GM10248 (cell line): ENCODE measurements around the gene FKBP1A.

Source experiments
- CTCF ChIA-PET: fragments of 300-600 bp; sonication (Branson Sonifier 250); formaldehyde crosslinking; extraction: SDS; loops from one replicate; lab custom pipeline; 2021; ENCODE audit warnings: antibody characterized with exemption; lab: Yijun Ruan, JAX
- POLR2A ChIA-PET: fragments of 350-650 bp; sonication (Branson Sonifier 250); formaldehyde crosslinking; extraction: SDS; loops from one replicate; lab custom pipeline; 2020; ENCODE audit warnings: antibody characterized with exemption; lab: Yijun Ruan, JAX
- DNase-seq: peaks from one replicate; pipeline ENCODE4 v3.0.0; 2012; ENCODE audit errors: extremely low spot score
- TF ChIP-seq, protein P1 (sequence below): IDR thresholded peaks from 2 replicates; pipeline ENCODE4 v1.5.1; 2012; ENCODE audit warnings: mild to moderate bottlenecking, low read depth; ENCODE audit errors: extremely low read depth, missing control alignments, control extremely low read depth

Gene FKBP1A

DNA sequence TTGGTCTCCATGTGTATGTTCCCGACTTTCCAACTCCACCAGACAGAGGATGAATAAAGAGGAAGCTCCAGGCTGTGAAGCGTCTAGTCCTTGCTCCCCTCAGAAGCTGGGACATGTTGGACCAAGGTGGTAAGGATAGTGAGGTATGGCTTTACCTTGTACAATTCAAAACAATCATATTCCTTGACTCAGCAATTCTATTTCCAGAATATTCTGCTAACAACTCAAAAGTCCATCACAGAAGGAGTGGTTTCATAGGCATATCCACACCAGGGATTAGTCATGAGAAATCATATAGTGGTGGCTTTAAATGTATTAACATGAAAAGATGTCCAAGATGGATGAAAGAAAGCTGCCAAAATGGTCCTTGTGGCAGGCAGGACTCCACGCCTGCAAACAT, 19.8 kb downstream of the FKBP1A start:
- TF ChIP-seq, protein P1, sequence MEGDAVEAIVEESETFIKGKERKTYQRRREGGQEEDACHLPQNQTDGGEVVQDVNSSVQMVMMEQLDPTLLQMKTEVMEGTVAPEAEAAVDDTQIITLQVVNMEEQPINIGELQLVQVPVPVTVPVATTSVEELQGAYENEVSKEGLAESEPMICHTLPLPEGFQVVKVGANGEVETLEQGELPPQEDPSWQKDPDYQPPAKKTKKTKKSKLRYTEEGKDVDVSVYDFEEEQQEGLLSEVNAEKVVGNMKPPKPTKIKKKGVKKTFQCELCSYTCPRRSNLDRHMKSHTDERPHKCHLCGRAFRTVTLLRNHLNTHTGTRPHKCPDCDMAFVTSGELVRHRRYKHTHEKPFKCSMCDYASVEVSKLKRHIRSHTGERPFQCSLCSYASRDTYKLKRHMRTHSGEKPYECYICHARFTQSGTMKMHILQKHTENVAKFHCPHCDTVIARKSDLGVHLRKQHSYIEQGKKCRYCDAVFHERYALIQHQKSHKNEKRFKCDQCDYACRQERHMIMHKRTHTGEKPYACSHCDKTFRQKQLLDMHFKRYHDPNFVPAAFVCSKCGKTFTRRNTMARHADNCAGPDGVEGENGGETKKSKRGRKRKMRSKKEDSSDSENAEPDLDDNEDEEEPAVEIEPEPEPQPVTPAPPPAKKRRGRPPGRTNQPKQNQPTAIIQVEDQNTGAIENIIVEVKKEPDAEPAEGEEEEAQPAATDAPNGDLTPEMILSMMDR = no peak
- ChIA-PET CTCF (interaction anchor here (1.4 kb wide), 1 partner anchor 20 kb away, joined by 3 read pairs; the partner anchor contains the start of gene FKBP1A), POLR2A (no interaction called here)
- no peak for DNase-seq

DNA sequence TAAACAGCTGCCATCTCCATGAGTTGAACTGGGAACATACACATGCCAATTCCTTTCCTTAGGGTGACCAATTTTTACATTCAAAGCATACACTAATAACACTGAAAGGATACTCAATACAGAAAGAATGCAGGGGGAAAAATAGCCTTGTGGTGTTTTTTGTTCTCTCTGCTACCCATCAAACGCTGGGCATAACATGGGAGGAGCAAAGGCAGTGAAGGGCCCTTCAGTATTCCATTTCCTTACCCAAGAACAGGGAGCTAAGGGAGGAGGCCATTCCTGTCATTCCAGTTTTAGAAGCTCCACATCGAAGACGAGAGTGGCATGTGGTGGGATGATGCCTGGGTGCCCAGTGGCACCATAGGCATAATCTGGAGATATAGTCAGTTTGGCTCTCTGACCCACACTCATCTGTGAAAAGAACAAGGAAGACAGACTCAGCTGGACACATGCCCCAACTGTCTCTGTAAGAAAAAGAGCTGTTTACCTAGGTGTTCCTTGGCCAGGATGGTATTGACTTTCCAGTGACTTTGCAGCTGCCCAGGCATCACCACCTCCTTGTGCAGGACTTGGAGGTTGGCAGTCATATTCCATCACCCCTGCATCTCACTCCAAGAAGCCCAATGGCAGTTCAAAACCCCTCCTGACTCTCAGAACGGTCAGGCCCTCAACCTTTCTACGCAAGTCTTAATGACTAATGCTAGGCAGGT, 20.9 kb downstream of the FKBP1A start:
- POLR2A ChIA-PET = no interaction called here
- no peak for DNase-seq
- TF ChIP-seq, protein P1 = no peak
- CTCF ChIA-PET = interaction anchor here (0.7 to 2.1 kb wide), 3 partner anchors 9 to 94 kb away, joined by 3 to 6 read pairs (median 3); partner anchors contain the start of gene NSFL1C

DNA sequence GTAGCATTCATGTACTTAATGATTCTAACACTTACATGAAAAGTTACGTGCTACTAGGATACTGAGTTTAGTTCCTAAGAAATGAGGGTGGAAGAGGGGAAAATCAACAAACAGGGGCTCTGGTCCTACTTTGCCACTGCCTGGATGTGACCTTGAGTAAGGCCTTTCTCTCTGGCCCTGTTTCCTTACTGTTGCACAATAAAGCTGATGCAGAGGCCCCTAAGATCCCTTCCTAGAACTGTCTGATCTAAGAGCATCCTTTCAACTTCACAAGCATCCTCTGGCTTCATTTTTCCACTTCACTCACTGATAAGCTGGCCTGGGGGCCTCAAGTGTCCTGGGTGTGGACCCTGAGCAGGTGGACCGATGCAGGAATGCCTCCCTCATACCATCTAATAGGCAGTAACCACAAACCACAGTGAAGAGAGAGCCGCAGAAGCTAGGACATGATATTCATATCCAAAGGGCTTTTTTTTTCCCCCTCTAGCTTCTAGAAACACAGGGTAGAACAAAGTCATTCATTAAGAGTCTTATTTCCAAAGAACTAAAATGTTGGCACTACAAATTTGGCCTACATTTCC, 21.6 kb downstream of the FKBP1A start:
- TF ChIP-seq, protein P1 = no peak
- CTCF ChIA-PET = interaction anchor here (0.7 to 2.1 kb wide), 2 partner anchors 10 to 95 kb away, joined by 3 to 6 read pairs; partner anchors contain the start of gene NSFL1C
- no peak for DNase-seq
- POLR2A ChIA-PET = no interaction called here

DNA sequence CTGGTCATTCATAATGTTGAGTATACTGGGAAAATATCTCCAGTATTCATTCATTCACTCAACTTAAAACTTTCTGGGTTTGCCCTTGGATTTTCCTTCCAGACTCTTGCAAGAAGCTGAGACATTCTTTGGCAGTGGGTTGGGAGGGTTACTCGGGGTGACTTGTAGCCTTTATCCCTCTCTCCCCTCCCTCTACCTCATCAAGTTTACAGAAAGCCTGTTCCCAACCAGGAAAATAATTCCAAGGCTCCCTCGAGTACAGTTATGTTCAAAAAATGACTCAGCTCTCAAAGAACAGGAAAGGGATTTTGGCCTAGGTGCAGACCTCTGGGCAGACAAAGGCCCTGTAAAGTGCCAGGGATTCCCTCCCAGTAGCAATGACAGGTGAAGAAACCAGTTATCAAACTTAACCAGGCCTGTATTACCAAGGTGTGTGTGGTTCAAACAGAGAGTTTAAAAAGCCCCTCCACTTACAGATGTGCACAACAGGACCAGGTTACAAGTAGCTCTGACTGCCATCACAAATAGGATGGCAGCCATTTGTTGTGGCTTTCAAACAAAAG, 22.2 kb downstream of the FKBP1A start:
- ChIA-PET CTCF (interaction anchor here (2.1 kb wide), 1 partner anchor 96 kb away, joined by 6 read pairs; the partner anchor contains the start of gene NSFL1C), POLR2A (no interaction called here)
- DNase-seq = no peak
- TF ChIP-seq, protein P1 = no peak

DNA sequence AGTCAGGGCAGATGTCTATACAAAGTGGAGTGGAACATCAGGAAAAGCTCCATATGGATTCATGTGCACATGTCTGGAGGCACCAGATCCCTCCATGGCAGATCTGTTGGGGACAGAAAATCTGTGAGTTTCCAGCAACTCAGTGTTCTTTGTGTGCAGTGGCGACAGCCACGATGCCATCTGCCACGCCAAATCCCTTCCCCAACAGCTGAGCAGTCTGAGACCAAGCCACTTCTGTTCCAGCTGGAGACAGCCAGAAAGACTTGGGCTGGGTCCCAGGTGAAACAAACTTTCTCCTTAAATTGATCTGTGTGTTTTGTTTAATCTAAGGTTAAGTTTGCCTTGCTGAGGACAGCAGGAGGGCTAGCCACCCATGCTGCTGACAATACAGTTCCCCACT, 22.9 kb downstream of the FKBP1A start:
- POLR2A ChIA-PET = no interaction called here
- DNase-seq = no peak

More for the DNA sequence above, 22.9 kb downstream of the FKBP1A start:
- TF ChIP-seq, protein P1 = no peak
- CTCF ChIA-PET = no interaction called here
